ENCODE results near the gene USP48.

- TF ChIP-seq CTCF (IDR thresholded peaks at IDR 0.05) (no peak), POLR2A (IDR thresholded peaks at IDR 0.05) (no peak), POLR2AphosphoS5 (IDR thresholded peaks at IDR 0.05) (no peak)
These were observed 95.8 kb downstream of the USP48 start for GRCh38 chr1:21687081-21687529.

All from prostate gland (tissue), 2 donors.